Measurements from ENCODE around the gene ST6GALNAC1. TPM values are rescaled to one million over a fixed set of nuclear protein-coding genes. Genes with fewer than 3 reads are reported as not detected.

Gene ST6GALNAC1
- total and polyA plus RNA-seq, 2 of the 13 experiments (the other 11 are each of a cell fraction or from before 2014, with no cell fraction given), result not detected

- TF ChIP-seq HNF1A (IDR thresholded peaks at IDR 0.05; ENCODE audit: low read depth), result peak; percentile 33; the same call in 1 of the 2 replicates
- no peak for TF ChIP-seq HNF1A (CRISPR knock-in tag; IDR thresholded peaks at IDR 0.05; ENCODE audit: borderline replicate concordance)
- no peak for TF ChIP-seq THAP9 (CRISPR knock-in tag; IDR thresholded peaks at IDR 0.05; ENCODE audit: borderline replicate concordance)
- TF ChIP-seq KLF9 (CRISPR knock-in tag; IDR thresholded peaks at IDR 0.05; ENCODE audit: low read depth), result no peak
- TF ChIP-seq CTCF (CRISPR knock-in tag; IDR thresholded peaks at IDR 0.05), result peak; percentile 71
- peak; percentile 27; the same call in 1 of the 2 replicates for TF ChIP-seq SMC3 (IDR thresholded peaks at IDR 0.05; ENCODE audit: low read length)
- no peak for TF ChIP-seq ZBTB21 (CRISPR knock-in tag; IDR thresholded peaks at IDR 0.05)
- TF ChIP-seq ZNF30 (CRISPR knock-in tag; IDR thresholded peaks at IDR 0.05), result no peak
- no peak for TF ChIP-seq CEBPG (CRISPR knock-in tag; IDR thresholded peaks at IDR 0.05)
- TF ChIP-seq MIER3 (CRISPR knock-in tag; IDR thresholded peaks at IDR 0.05; ENCODE audit: borderline replicate concordance), result no peak
- no peak; the same call in 1 of the 2 replicates for TF ChIP-seq ATF5 (CRISPR knock-in tag; IDR thresholded peaks at IDR 0.05; ENCODE audit: low read depth)
- TF ChIP-seq ZNF460 (CRISPR knock-in tag; IDR thresholded peaks at IDR 0.05; ENCODE audit: borderline replicate concordance), result no peak
- peak; percentile 75; the same call in 1 of the 2 replicates for TF ChIP-seq ZNF891 (CRISPR knock-in tag; IDR thresholded peaks at IDR 0.05)
- no peak for TF ChIP-seq PRMT3 (CRISPR knock-in tag; IDR thresholded peaks at IDR 0.05; ENCODE audit: borderline replicate concordance, low read depth)
- TF ChIP-seq SMYD3 (CRISPR knock-in tag; IDR thresholded peaks at IDR 0.05), result no peak
- TF ChIP-seq GABPA (IDR thresholded peaks at IDR 0.05; ENCODE audit: low read depth, low read length), result no peak
- no peak for TF ChIP-seq GABPA (CRISPR knock-in tag; IDR thresholded peaks at IDR 0.05; ENCODE audit: low read depth)
- TF ChIP-seq ZFYVE20 (CRISPR knock-in tag; IDR thresholded peaks at IDR 0.05; ENCODE audit: borderline replicate concordance, low read depth), result no peak
Measured at GRCh38 chr17:76612977-76613851, 30.3 kb downstream of the ST6GALNAC1 start (continued).

All from HepG2 (cell line).